Upper lobe of left lung (tissue), 6 donors: ENCODE results near the gene TTC21B. TPM values are rescaled to one million over a fixed set of nuclear protein-coding genes. Genes with fewer than 3 reads are reported as not detected.

Experiments
- ATAC-seq, 2 donors: fragments of 200-7000 bp; cut with Tn5 transposase; one replicate each; pipeline ENCODE4 v1.9.1; 2022; ENCODE audit warnings: mild to moderate bottlenecking in 2 of 2, moderate library complexity in 2 of 2; ENCODE audit not compliant: low FRiP score in 2 of 2
- DNase-seq, 2 donors: peaks; one replicate each; pipeline ENCODE4 v3.0.0-alpha.2; 2019 to 2020
- H3K27ac ChIP-seq, 4 donors: fragments of 200-600 bp; sonication (generic); one replicate each; pipeline ENCODE4 v1.5.1; 2016 to 2019
- H3K27me3 ChIP-seq, 4 donors: fragments of 200-600 bp; sonication (generic); one replicate each; pipeline ENCODE4 v1.5.1; 2017 to 2019
- H3K36me3 ChIP-seq, 4 donors: fragments of 200-600 bp; sonication (generic); one replicate each; pipeline ENCODE4 v1.5.1; 2016 to 2019
- H3K4me1 ChIP-seq, 4 donors: fragments of 200-600 bp; sonication (generic); one replicate each; pipeline ENCODE4 v1.5.1; 2018 to 2019
- H3K4me3 ChIP-seq, 4 donors: fragments of 200-600 bp; sonication (generic); one replicate each; pipeline ENCODE4 v1.5.1; 2017 to 2019; ENCODE audit warnings: mild to moderate bottlenecking in 2 of 4, moderate library complexity in 1 of 4
- H3K9me3 ChIP-seq, 4 donors: fragments of 200-600 bp; sonication (generic); one replicate each; pipeline ENCODE4 v1.5.1; 2018 to 2019
- CTCF ChIP-seq, 6 experiments: fragments of 450-650 bp in 4 of 6; fragments of 200-600 bp in 2 of 6; sonication (generic) in 2 of 6; IDR thresholded peaks; one replicate each; pipeline ENCODE4 v1.5.1; 2016 to 2019; ENCODE audit warnings: antibody characterized with exemption in 6 of 6
- EP300 ChIP-seq, 4 donors: sonication (generic); formaldehyde crosslinking; IDR thresholded peaks; one replicate each; pipeline ENCODE4 v1.5.1; 2017; ENCODE audit warnings: antibody characterized with exemption in 4 of 4, control low read depth in 2 of 4
- POLR2A ChIP-seq, 4 donors: fragments of 450-650 bp; IDR thresholded peaks; one replicate each; pipeline ENCODE4 v1.5.1; 2016 to 2017; ENCODE audit warnings: antibody characterized with exemption in 4 of 4, mild to moderate bottlenecking in 2 of 4
- POLR2AphosphoS5 ChIP-seq, 2 donors: sonication (generic); formaldehyde crosslinking; IDR thresholded peaks; one replicate each; pipeline ENCODE4 v1.5.1; 2017; ENCODE audit warnings: antibody characterized with exemption in 2 of 2
- WGBS, 2 donors: methylation state at CpG; one replicate each; pipeline ENCODE4 v1.1.5; 2017 to 2018; 5-methylcytosine and 5-hydroxymethylcytosine counted together
- total RNA-seq, 6 donors: library from RNA; depleted of rRNA in 4 of 6; stranded (reverse); fragments of >200 nt in 4 of 6; gene quantifications; one replicate each; pipeline versions ENCODE4 v1.1.0 to v1.2.1, GENCODE V29; 2016 to 2021
- donor health status: DM: no; HTN: no; CAD: no; lungs with moderate emphysema.
- donor health status: DM: no; HTN: yes; CAD: no; lungs with severe emphysema.

TTC21B gene
- total RNA-seq, 6 donors from 2014 or later: 14.6 to 150 (median 36.5) TPM

- Histone ChIP-seq H3K4me1 (peaks cover 0 to 3% (median 0%) of the 10 kb centered on the region in 4 donors), H3K4me3 (no peak overlapping the region), H3K36me3 (peaks cover 0 to 60% (median 2%) of the 10 kb centered on the region in 4 donors), H3K27me3 (no peaks in the 10 kb centered on the region), H3K9me3 (no peaks in the 10 kb centered on the region), H3K27ac (no peak overlapping the region)
- 68 to 70% methylated on average over 1 of the region's 1 CpG for WGBS, 2 donors
- TF ChIP-seq POLR2A (IDR thresholded peaks at IDR 0.05): no peak
- DNase-seq (no peak), ATAC-seq (peak in 1 of 2 donors; percentile 41)
Observed at GRCh38 chr2:165889158-165889557, 64.4 kb downstream of the TTC21B start.

GRCh38 chr2:165888171-165888570, 65.4 kb downstream of the TTC21B start:
- H3K4me1 ChIP-seq: peaks cover 0 to 3% (median 0%) of the 10 kb centered on the region in 4 donors
- H3K4me3 ChIP-seq: no peak overlapping the region
- 77 to 83% methylated on average over 2 of the region's 2 CpGs for WGBS, 2 donors
- DNase-seq: no peak
- no peak for ATAC-seq
- no peak overlapping the region for H3K27ac ChIP-seq
- H3K36me3 ChIP-seq: peaks cover 0 to 59% (median 2%) of the 10 kb centered on the region in 4 donors
- H3K27me3 ChIP-seq: no peaks in the 10 kb centered on the region
- H3K9me3 ChIP-seq: no peaks in the 10 kb centered on the region
- no peak for TF ChIP-seq POLR2A (IDR thresholded peaks at IDR 0.05)
- no peak for TF ChIP-seq CTCF (IDR thresholded peaks at IDR 0.05)
- no peak for TF ChIP-seq POLR2AphosphoS5 (IDR thresholded peaks at IDR 0.05)
- no peak for TF ChIP-seq EP300 (IDR thresholded peaks at IDR 0.05)

GRCh38 chr2:165886487-165887146, 67.0 kb downstream of the TTC21B start:
- 84 to 89% methylated on average over 3 of the region's 3 CpGs for WGBS, 2 donors
- ATAC-seq (no peak), DNase-seq (no peak)
- Histone ChIP-seq H3K9me3 (no peaks in the 10 kb centered on the region), H3K27me3 (no peaks in the 10 kb centered on the region), H3K36me3 (peaks cover 0 to 63% (median 3%) of the 10 kb centered on the region in 4 donors), H3K27ac (no peak overlapping the region), H3K4me1 (peaks cover 0 to 3% (median 0%) of the 10 kb centered on the region in 4 donors), H3K4me3 (no peak overlapping the region)
- no peak for TF ChIP-seq EP300 (IDR thresholded peaks at IDR 0.05)
- TF ChIP-seq POLR2AphosphoS5 (IDR thresholded peaks at IDR 0.05): no peak
- no peak for TF ChIP-seq CTCF (IDR thresholded peaks at IDR 0.05)
- no peak for TF ChIP-seq POLR2A (IDR thresholded peaks at IDR 0.05)

- peak overlapping the region in 1 of 4 donors; percentile 38 for H3K27ac ChIP-seq
- H3K36me3 ChIP-seq: peaks cover 0 to 31% (median 6%) of the 10 kb centered on the region in 4 donors
- DNase-seq (peak in 1 of 2 donors; percentile 24), ATAC-seq (peak in 1 of 2 donors; percentile 40)
- no peaks in the 10 kb centered on the region for H3K9me3 ChIP-seq
- no peak for TF ChIP-seq POLR2AphosphoS5 (IDR thresholded peaks at IDR 0.05)
- TF ChIP-seq CTCF (IDR thresholded peaks at IDR 0.05): no peak
- no peak for TF ChIP-seq POLR2A (IDR thresholded peaks at IDR 0.05)
- no peak for TF ChIP-seq EP300 (IDR thresholded peaks at IDR 0.05)
- H3K4me3 ChIP-seq: no peak overlapping the region
- H3K4me1 ChIP-seq: no peaks in the 10 kb centered on the region
- H3K27me3 ChIP-seq: no peaks in the 10 kb centered on the region
- 69 to 75% methylated on average over 6 of the region's 6 CpGs for WGBS, 2 donors
Observed at GRCh38 chr2:165877565-165878550, 75.7 kb downstream of the TTC21B start.

- Histone ChIP-seq H3K4me1 (no peaks in the 10 kb centered on the region), H3K36me3 (peaks cover 0 to 30% (median 4%) of the 10 kb centered on the region in 4 donors), H3K4me3 (no peak overlapping the region), H3K27me3 (no peaks in the 10 kb centered on the region), H3K9me3 (no peaks in the 10 kb centered on the region), H3K27ac (no peak overlapping the region)
- no peak for TF ChIP-seq EP300 (IDR thresholded peaks at IDR 0.05)
- no peak for TF ChIP-seq POLR2AphosphoS5 (IDR thresholded peaks at IDR 0.05)
- no peak for TF ChIP-seq CTCF (IDR thresholded peaks at IDR 0.05)
- TF ChIP-seq POLR2A (IDR thresholded peaks at IDR 0.05): no peak
- no peak for DNase-seq
- no peak for ATAC-seq
- 48 to 56% methylated on average over 1 of the region's 1 CpG for WGBS, 2 donors
Observed at GRCh38 chr2:165876712-165877111, 76.9 kb downstream of the TTC21B start.
